Measurements from ENCODE around the gene ZBTB7B. TPM values are rescaled to one million over a fixed set of nuclear protein-coding genes. Genes with fewer than 3 reads are reported as not detected.
"Not testable (repeated sequence)": the region's sequence is repeated elsewhere in the genome, so short reads cannot be mapped to it uniquely, and the experiment has no call there.

ZBTB7B gene
- total RNA-seq, 1 experiment from 2014 or later, result 30.6 TPM

DNA sequence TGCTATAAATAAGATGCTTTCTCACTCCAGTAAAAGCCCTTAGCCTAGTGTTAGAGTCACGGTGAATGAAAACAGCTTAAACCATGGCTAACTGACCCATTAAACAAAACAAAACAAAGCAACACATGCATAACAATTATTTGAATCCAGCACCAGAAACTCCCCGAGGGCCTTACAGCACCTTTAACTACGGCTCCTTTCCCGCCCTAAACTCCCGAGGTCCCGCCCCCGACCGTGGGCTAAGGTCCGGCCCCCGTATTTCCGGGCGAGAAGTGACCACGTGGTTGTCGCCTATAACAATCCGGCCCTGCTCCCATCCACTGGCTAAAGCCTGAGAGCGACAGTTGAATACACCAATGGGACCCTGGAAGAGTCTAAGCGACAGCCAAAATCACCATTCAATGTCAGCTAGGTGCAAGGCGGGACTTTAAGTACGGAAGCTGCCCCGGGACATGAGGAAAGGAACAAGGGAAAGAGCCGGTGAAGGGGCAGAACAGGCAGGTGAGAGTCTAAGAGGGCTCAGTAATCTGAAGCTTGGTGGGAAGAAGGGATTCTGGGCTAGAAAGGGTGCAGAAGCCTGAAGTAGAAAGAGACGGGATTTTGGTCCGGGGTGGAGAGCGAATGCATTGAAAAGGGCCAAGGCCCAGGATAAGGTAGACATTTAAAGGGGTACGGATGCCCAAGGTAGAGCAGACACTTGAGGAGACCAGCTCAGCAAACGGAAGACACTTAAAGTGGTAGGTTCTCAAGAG lies 19.5 kb upstream of the ZBTB7B start, which contains the start of gene FLAD1:
FLAD1 (plus strand) TSS at position 448 of the 752 bp plus-strand sequence. CDS start 351 bp downstream, outside the sequence.
- in situ Hi-C loops (cut with HindIII; ENCODE audit: low sequenced_read_pairs), result no loop called here
- DNase-seq (ENCODE audit: low spot score), result peak; percentile 99

DNA sequence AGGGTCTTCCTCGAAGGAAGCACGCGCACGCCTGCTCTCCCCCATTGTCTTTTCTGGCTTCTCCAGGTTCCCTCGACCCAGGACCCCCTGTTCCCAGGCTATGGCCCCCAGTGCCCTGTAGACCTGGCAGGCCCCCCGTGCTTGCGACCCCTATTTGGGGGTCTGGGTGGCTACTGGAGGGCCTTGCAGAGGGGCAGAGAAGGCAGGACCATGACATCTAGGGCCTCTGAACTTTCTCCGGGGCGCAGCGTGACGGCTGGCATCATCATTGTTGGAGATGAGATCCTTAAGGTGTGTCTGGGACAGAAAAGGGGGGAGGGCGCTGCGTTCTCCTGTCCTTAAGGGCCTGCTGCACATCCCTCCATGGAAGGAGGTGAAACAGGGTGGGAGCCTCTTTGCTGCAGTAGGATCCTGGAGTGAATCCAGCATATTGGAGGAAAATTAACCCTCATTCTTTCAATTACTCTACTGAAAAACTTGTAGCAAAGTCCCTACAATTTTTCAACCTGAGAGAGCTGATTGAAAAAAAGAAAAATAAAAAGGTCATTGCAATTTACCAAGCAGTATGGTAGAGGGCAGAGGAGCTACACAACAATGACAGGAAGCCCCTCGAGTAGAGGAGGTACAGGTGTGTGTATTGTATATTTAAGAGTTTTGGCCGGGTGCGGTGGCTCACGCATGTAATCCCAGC lies 18.7 kb upstream of the ZBTB7B start:
- DNase-seq (ENCODE audit: low spot score), result no peak
- in situ Hi-C loops (cut with HindIII; ENCODE audit: low sequenced_read_pairs), result no loop called here

DNA sequence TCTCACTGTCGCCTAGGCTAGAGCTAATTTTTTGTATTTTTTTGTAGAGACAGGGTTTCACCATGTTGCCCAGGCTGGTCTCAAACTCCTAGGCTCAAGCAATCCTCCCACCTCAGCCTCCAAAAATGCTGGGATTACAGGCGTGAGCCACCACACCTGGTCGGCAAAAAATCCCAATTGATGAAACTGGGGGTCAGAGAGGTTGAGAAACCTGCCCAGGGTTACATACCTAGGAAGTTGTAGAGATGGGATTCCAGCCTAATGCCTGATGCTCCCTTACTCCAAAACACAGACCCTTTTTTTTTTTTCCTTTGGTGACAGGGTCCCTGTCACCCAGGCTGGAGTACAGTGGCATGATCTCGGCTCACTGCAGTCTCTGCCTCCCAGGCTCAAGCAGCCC lies 15.9 kb upstream of the ZBTB7B start:
- DNase-seq (ENCODE audit: low spot score); in situ Hi-C loops (cut with HindIII; ENCODE audit: low sequenced_read_pairs): not testable (repeated sequence)

- DNase-seq (ENCODE audit: low spot score), result no peak
- in situ Hi-C loops (cut with HindIII; ENCODE audit: low sequenced_read_pairs), result no loop called here
Measured at GRCh38 chr1:154987326-154987725, 15.3 kb upstream of the ZBTB7B start.

DNA sequence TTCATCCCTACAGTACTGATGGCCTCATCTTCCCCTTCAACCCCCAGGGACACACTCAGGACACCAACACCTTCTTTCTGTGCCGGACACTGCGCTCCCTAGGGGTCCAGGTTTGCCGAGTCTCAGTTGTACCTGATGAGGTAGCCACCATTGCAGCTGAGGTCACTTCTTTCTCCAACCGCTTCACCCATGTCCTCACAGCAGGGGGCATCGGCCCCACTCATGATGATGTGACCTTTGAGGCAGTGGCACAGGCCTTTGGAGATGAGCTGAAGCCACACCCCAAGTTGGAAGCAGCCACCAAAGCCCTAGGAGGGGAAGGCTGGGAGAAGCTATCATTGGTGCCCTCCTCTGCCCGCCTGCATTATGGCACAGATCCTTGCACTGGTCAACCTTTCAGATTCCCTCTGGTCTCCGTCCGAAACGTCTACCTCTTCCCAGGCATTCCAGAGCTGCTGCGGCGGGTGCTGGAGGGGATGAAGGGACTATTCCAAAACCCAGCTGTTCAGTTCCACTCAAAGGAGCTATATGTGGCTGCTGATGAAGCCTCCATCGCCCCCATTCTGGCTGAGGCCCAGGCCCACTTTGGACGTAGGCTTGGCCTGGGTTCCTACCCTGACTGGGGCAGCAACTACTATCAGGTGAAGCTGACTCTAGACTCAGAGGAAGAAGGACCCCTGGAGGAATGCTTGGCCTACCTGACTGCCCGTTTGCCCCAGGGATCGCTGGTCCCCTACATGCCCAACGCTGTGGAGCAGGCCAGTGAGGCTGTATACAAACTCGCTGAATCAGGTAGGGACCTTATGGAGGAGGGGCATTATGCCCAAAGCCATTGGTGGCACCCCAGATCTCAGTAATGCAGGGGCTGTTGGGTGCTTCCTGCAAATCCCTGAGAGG lies 14.3 kb upstream of the ZBTB7B start:
- no peak for DNase-seq (ENCODE audit: low spot score)
- in situ Hi-C loops (cut with HindIII; ENCODE audit: low sequenced_read_pairs), result no loop called here

- in situ Hi-C loops (cut with HindIII; ENCODE audit: low sequenced_read_pairs), result no loop called here
- DNase-seq (ENCODE audit: low spot score), result no peak
Measured at GRCh38 chr1:154989195-154989860, 13.3 kb upstream of the ZBTB7B start.

- in situ Hi-C loops (cut with HindIII; ENCODE audit: low sequenced_read_pairs), result no loop called here
- DNase-seq (ENCODE audit: low spot score), result no peak
Measured at GRCh38 chr1:154990276-154990675, 12.3 kb upstream of the ZBTB7B start.

DNA sequence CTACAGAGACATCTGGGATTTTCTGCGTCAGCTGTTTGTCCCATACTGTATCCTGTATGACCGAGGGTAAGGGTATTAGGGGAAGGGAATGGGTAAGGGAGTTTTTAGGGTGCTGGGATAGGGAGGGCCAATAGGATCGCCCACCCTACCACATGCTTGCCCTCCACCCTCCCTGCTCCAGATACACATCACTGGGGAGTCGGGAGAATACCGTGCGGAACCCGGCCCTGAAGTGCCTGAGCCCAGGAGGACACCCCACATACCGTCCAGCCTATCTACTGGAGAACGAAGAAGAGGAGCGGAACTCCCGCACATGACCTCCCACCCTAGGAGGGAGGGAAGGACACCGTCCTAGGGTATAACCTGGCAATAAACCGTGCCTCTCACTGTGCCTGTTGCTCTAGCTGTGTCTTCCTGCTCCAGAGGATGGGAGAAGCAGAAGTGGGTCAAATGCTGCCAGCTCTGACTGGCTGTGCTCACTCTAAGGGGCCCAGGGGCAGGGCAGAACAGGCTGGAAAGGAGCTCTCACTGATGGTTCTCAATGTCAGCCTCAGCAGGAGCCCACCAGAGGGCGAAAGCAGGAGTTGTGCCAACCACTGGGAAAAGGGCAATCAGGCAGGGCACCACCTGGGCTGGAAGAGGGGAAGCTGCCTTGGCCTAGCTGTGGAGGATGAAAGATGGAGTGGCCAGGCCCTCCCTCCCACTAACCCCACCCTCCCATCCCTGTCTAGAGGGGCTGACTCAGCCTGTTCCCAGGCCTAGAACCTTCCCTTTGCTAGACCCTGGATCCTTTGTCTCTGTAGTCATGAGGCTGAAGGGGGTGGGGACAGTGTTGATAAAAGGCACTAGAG lies 9.7 kb upstream of the ZBTB7B start:
- in situ Hi-C loops (cut with HindIII; ENCODE audit: low sequenced_read_pairs), result no loop called here
- no peak for DNase-seq (ENCODE audit: low spot score)

DNA sequence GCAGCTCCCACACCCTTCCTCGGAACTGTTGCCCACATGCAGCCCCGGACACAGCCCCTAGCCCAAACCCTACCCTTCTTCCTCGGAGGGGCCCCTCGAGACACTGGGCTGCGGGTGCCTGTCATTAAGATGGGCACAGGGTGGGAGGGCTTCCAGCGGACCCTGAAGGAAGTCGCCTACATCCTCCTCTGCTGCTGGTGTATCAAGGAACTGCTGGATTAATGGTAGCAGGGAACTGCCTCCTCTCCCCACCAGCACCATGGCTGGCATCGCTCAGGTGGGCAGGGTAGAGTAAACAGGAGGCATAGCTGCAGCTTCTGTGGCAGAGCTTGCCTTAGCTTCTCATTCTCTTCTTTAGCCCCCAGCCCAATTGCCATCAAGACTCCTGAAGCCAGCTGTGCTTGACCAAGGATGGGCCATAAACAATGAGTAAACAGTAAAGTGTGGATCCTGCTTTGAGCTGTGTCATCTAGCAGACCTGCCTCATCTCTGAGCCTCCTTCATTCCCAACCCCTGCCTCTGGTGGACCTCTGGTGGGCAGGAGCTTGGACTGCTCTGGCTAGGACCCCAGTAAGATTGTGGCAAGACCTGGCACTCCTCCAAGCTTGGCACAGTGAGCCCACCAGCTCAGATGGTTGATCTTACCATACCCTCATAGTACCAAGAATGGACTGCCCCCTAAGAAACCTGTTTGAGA lies 8.9 kb upstream of the ZBTB7B start, which contains the start of gene LENEP:
LENEP (plus strand) TSS at position 15 of the 697 bp plus-strand sequence; CDS start at position 37, 22 bp downstream.
- DNase-seq (ENCODE audit: low spot score), result no peak

GRCh38 chr1:154994269-154994587 lies 8.4 kb upstream of the ZBTB7B start:
- in situ Hi-C loops (cut with HindIII; ENCODE audit: low sequenced_read_pairs), result no loop called here
- DNase-seq (ENCODE audit: low spot score), result no peak

More for the DNA sequence above, 8.9 kb upstream of the ZBTB7B start, which contains the start of gene LENEP:
- in situ Hi-C loops (cut with HindIII; ENCODE audit: low sequenced_read_pairs), result no loop called here

GRCh38 chr1:154994591-154994990 lies 8.0 kb upstream of the ZBTB7B start:
- in situ Hi-C loops (cut with HindIII; ENCODE audit: low sequenced_read_pairs), result no loop called here
- DNase-seq (ENCODE audit: low spot score), result no peak

DNA sequence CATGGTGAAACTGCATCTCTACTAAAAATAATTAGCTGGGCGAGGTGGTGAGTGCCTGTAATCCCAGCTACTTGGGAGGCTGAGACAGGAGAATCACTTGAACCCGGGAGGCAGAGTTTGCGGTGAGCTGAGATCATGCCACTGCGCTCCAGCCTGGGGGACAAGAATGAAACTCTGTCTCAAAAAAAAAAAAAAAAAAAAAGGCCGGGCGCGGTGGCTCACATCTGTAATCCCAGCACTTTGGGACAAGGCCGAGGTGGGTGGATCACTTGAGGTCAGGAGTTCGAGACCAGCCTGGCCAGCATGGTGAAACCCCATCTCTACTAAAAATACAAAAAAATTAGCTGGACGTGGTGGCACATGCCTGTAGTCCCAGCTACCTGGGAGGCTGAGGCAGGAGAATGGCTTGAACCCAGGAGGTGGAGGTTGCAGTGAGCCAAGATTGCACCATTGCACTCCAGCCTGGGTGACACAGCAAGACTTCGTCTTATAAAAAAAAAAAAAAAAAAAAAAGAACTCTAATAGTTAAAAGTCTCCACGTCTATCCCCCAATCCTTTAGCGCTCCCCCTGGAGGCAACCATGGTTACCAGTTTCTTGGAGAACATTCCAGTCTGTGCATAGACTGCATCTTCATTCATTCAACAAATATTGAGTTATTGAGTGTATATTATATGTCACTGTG lies 7.2 kb upstream of the ZBTB7B start:
- DNase-seq (ENCODE audit: low spot score); in situ Hi-C loops (cut with HindIII; ENCODE audit: low sequenced_read_pairs): not testable (repeated sequence)

DNA sequence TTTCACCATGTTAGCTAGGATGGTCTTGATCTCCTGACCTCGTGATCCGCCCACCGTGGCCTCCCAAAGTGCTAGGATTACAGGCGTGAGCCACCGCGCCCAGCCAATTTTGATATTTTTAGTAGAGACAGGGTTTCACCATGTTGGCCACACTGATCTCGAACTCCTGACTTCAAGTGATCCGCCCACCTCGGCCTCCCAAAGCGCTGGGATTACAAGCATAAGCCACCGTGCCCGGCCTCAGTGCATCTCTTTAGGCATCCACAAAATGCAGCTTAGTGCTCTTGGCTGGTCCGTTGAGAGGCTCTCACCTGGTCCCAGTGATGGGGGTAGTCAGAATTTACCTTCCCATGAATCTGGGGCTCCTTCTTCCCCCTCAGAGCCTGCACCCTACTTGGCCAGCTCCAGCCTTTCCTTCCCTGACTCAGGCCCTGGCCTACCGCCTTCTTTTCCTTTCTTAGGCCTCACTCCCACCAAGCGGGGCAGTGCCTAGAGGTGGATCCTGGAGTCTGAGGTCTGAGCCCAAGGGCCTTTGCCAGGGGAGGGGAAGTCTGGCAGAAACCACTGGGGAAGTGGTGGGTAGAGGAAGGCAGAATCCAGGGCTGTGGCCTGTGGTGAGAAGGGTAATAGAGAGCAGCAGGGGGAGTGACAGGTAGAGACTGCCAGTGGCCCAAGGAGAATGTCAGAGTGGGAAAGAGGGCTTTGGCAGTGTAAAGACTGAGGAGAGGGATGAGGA lies 5.5 kb upstream of the ZBTB7B start:
- no peak for DNase-seq (ENCODE audit: low spot score)
- in situ Hi-C loops (cut with HindIII; ENCODE audit: low sequenced_read_pairs), result no loop called here

GRCh38 chr1:154998201-154998780 lies 4.3 kb upstream of the ZBTB7B start:
- in situ Hi-C loops (cut with HindIII; ENCODE audit: low sequenced_read_pairs), result no loop called here
- no peak for DNase-seq (ENCODE audit: low spot score)

DNA sequence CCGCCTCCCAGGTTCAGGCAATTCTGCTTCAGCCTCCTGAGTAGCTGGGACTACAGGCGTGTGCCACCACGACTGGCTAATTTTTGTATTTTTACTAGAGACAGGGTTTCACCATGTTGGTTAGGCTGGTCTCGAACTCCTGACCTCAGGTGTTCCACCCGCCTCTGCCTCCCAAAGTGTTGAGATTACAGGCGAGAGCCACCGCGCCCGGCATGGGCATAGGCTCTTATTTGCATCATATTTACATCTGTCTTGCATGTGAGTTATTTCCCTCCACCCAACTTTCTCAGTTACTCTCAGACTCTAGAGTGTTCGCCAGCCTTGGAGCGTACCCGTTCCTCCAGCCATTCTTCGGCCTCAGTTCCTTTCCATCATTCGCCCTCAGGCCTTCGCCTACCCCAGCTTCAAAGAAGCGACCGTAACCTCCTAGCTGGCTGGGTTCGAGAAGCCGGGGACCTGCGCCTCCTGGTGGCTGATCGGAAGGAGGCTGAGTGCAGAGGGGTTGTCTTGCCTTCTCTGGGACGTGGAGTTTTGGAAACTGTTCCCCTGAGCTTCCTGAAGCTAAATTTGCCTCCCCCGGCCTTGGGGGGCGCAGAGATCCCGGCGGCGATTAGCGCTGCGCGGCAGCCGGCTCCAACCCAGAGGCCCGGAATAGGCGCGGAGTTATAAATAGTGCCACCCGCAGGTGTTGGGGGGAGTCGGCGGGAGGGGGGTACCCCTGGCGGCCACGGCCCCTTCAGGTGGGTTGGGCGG lies 3.6 kb upstream of the ZBTB7B start:
- in situ Hi-C loops (cut with HindIII; ENCODE audit: low sequenced_read_pairs), result no loop called here
- peak; percentile 83 for DNase-seq (ENCODE audit: low spot score)

Data from G401 (cell line).